SK-N-MC (cell line): ENCODE data around the gene RECK.

Source experiments
- DNase-seq: peaks from one replicate; pipeline ENCODE4 v3.0.0-alpha.2; 2011; ENCODE audit warnings: low read depth, low spot score
- H3K27ac ChIP-seq: fragments of 200-600 bp; sonication (generic); 2 replicates; pipeline ENCODE4 v1.5.1; 2016; ENCODE audit warnings: mixed run types
- H3K36me3 ChIP-seq: fragments of 200-600 bp; sonication (generic); 2 replicates; pipeline ENCODE4 v1.6.1; 2017; ENCODE audit warnings: antibody characterized with exemption, low read length, mixed read lengths; ENCODE audit not compliant: insufficient read depth
- H3K4me3 ChIP-seq: fragments of 200-600 bp; sonication (generic); 2 replicates; pipeline ENCODE4 v1.5.1; 2016
- H3K9ac ChIP-seq: fragments of 200-600 bp; sonication (generic); 2 replicates; pipeline ENCODE4 v1.8.0; 2017; ENCODE audit warnings: mixed run types, mixed read lengths; ENCODE audit not compliant: insufficient read length
- H3K9me3 ChIP-seq: fragments of 200-600 bp; sonication (generic); 2 replicates; pipeline ENCODE4 v1.6.1; 2017; ENCODE audit warnings: low read depth, mild to moderate bottlenecking, antibody characterized with exemption, low read length, moderate library complexity, mixed read lengths
- EZH2 ChIP-seq: fragments of 200-600 bp; sonication (generic); IDR thresholded peaks from one replicate; pipeline ENCODE4 v1.6.1; 2017; ENCODE audit warnings: antibody characterized with exemption
- FOXP2 ChIP-seq: optimal IDR thresholded peaks from 2 replicates; pipeline ENCODE3; 2011; ENCODE audit warnings: mild to moderate bottlenecking, moderate library complexity; ENCODE audit not compliant: insufficient read depth; ENCODE audit errors: extremely low read length, control extremely low read depth
- POLR2AphosphoS5 ChIP-seq: IDR thresholded peaks from 2 replicates; pipeline ENCODE4 v1.6.1; 2012; ENCODE audit warnings: mild to moderate bottlenecking, low read depth, low read length, borderline replicate concordance

RECK gene

DNA sequence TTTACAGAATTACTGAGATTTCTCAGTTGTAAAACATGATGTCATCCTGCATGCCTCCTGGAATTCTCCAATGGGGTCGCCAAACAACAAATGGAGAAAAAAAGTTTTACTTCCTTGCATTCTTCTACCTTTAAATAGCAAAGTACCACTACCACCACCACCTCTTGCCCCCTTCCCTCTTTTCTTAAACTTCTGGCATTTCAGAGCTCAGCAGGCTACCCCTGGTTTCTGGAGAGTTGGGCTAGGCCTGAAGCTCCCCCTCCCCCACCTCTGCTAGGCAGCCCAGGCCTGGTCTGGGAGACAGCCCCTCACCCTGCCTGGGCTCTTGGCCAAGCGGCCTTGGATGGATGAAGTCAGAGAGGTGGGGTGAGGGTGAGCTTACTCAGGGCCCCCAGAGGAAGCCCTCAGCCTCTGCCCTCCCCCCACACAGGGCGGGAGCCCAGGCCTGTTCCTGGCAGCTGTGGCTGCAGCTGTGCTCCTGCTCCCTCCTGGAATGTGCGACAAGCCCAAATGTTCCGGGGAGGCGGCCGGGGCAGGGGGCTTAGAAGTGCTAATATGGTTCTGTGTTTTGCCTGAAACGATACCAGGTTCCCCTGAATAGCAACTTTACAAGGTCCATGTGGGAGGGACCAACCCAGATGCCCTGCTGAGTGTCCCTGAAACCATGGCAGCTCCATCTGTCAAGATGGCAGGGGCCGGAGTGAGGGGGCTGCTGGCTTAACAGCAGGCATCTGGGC, 126.5 kb downstream of the RECK start:
- Histone ChIP-seq H3K9ac (no peak overlapping the region), H3K9me3 (no peaks in the 10 kb centered on the region), H3K36me3 (no peaks in the 10 kb centered on the region), H3K4me3 (no peak overlapping the region), H3K27ac (peak overlapping the region; percentile 60)
- TF ChIP-seq FOXP2: no peak
- no peak for TF ChIP-seq POLR2AphosphoS5
- TF ChIP-seq EZH2: no peak
- DNase-seq: no peak

DNA sequence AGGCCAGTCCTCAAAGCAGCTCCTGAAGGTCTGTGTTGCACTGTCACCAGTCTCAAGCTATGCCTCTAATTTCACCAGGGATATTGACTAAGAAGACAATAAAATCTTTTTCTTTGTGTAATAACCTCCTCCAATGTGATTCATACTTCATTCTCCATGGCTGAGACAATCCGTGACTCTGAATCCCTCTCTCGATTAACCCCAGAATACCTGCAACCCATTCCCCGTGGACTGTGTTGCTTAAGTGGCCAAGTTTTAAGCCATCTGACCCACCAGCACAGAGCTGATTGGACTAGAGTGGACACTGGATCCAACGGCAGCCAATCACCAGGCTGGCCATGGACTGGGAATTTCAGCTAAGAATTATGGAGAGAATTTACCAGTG, 127.1 kb downstream of the RECK start:
- no peak overlapping the region for H3K27ac ChIP-seq
- H3K36me3 ChIP-seq: no peaks in the 10 kb centered on the region
- no peak overlapping the region for H3K4me3 ChIP-seq
- TF ChIP-seq FOXP2 (no peak), POLR2AphosphoS5 (no peak), EZH2 (no peak)
- no peak overlapping the region for H3K9ac ChIP-seq
- DNase-seq: no peak
- no peaks in the 10 kb centered on the region for H3K9me3 ChIP-seq

DNA sequence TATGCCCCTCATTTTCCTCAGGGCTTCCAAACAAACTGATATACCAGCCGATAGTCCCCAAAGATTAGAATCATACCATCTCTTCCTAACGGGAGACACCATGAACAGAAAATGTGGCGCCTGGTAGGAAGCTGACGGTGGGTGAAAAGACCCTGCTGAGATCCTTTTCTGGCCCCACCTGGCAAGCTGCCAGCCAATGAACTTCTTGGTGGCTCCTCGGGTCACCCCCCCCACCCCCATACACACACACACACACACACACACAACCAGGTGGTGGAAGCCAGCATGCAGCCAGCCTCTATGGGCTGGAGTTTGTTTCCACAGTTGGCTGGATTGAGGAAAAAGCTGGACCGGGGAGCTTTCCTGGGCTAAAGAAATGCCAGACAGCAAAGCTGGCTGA, 127.7 kb downstream of the RECK start:
- Histone ChIP-seq H3K9ac (no peak overlapping the region), H3K36me3 (no peaks in the 10 kb centered on the region), H3K4me3 (no peak overlapping the region), H3K9me3 (no peaks in the 10 kb centered on the region), H3K27ac (no peak overlapping the region)
- TF ChIP-seq FOXP2 (no peak), POLR2AphosphoS5 (no peak), EZH2 (no peak)
- no peak for DNase-seq

- Histone ChIP-seq H3K27ac (no peak overlapping the region), H3K36me3 (no peaks in the 10 kb centered on the region), H3K9ac (no peak overlapping the region), H3K9me3 (no peaks in the 10 kb centered on the region), H3K4me3 (no peak overlapping the region)
- TF ChIP-seq FOXP2 (no peak), POLR2AphosphoS5 (no peak), EZH2 (no peak)
- DNase-seq: no peak
These were observed 128.3 kb downstream of the RECK start for GRCh38 chr9:36164989-36165388.

GRCh38 chr9:36165826-36166167, 129.1 kb downstream of the RECK start:
- no peak for DNase-seq
- no peak overlapping the region for H3K4me3 ChIP-seq
- no peaks in the 10 kb centered on the region for H3K9me3 ChIP-seq
- no peaks in the 10 kb centered on the region for H3K36me3 ChIP-seq
- H3K9ac ChIP-seq: no peak overlapping the region
- TF ChIP-seq EZH2: no peak
- no peak for TF ChIP-seq FOXP2
- no peak for TF ChIP-seq POLR2AphosphoS5
- H3K27ac ChIP-seq: no peak overlapping the region

DNA sequence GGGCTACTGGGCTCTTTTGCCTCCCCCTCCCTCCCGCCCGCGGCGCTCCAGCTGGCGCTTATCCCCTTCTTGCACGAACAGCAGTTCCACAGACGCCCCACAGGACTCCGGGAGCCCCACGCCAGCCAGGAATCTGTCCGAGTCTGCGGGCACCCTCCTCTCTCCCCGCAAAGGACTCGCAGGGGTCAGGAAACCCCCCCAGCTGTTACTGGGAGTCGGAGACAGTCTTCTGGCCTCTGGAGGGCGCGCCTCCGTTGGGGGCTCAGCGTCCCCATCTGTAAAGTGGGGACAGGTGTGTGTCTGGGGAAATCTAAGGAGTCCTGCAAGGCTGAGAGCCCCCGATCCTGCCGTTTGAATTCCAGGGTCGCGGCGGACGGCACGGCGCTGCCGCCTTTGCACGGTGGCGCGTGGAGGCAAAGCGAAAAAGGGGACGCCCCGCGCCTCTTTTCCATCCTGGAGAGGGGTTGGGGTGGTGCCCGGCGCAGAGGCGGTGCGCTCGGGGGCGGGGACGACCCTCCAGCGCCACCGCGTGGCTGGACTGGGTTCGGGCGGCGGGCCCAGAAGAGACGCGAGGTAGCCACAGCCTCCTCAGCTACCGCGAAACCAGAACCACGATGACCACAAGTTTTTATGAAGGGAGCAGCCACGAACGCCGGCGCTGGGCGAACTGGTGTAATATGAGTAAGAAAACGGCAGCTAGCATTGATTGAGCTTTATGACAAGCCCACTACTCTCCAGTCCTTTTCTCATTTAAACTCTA, 129.6 kb downstream of the RECK start:
- no peak for DNase-seq
- no peak overlapping the region for H3K27ac ChIP-seq
- TF ChIP-seq EZH2: no peak
- TF ChIP-seq FOXP2: no peak
- TF ChIP-seq POLR2AphosphoS5: no peak
- no peaks in the 10 kb centered on the region for H3K36me3 ChIP-seq
- H3K9ac ChIP-seq: no peak overlapping the region
- H3K4me3 ChIP-seq: peak overlapping the region; percentile 75
- no peaks in the 10 kb centered on the region for H3K9me3 ChIP-seq

- Histone ChIP-seq H3K9me3 (no peaks in the 10 kb centered on the region), H3K27ac (no peak within 1 kb of the TSS), H3K9ac (no peak within 1 kb of the TSS), H3K4me3 (no peak within 1 kb of the TSS), H3K36me3 (no peaks in the 10 kb centered on the region)
- DNase-seq: no peak
- TF ChIP-seq EZH2 (no peak), POLR2AphosphoS5 (no peak), FOXP2 (no peak)
These were observed 132.5 kb downstream of the RECK start, which contains the start of gene CCIN for GRCh38 chr9:36169166-36169565. Gene CCIN, plus strand, starts transcription at chr9:36169388. Its CDS starts 115 bp downstream, at chr9:36169503.

- no peaks in the 10 kb centered on the region for H3K36me3 ChIP-seq
- no peak for DNase-seq
- H3K9ac ChIP-seq: no peak overlapping the region
- H3K4me3 ChIP-seq: no peak overlapping the region
- H3K9me3 ChIP-seq: no peaks in the 10 kb centered on the region
- no peak overlapping the region for H3K27ac ChIP-seq
- TF ChIP-seq POLR2AphosphoS5: no peak
- no peak for TF ChIP-seq EZH2
These were observed 133.0 kb downstream of the RECK start for GRCh38 chr9:36169708-36170107.

DNA sequence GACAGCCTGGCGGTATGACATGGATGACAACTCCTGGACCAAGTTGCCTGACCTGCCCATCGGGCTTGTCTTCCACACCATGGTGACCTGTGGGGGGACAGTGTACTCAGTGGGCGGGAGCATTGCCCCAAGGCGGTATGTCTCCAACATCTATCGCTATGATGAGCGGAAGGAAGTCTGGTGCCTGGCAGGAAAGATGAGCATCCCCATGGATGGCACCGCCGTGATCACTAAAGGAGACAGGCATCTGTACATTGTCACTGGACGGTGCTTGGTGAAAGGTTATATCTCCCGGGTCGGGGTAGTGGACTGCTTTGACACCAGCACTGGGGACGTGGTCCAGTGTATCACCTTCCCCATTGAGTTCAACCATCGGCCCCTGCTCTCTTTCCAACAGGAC, 133.8 kb downstream of the RECK start:
- H3K27ac ChIP-seq: no peak overlapping the region
- no peak overlapping the region for H3K9ac ChIP-seq
- H3K4me3 ChIP-seq: no peak overlapping the region
- TF ChIP-seq EZH2: no peak
- TF ChIP-seq POLR2AphosphoS5: no peak
- TF ChIP-seq FOXP2: no peak
- no peaks in the 10 kb centered on the region for H3K9me3 ChIP-seq
- DNase-seq: no peak
- no peaks in the 10 kb centered on the region for H3K36me3 ChIP-seq
